ENCODE measurements around the gene GPR139.

GRCh38 chr16:20026361-20027072 lies 47.2 kb downstream of the GPR139 start:
- no peak for TF ChIP-seq ZNF384 (IDR thresholded peaks at IDR 0.05)
- no peak for TF ChIP-seq BHLHE40 (IDR thresholded peaks at IDR 0.05; ENCODE audit: borderline replicate concordance)
- TF ChIP-seq ELF4 (IDR thresholded peaks at IDR 0.05): no peak
- TF ChIP-seq SP1 (IDR thresholded peaks at IDR 0.05): no peak
